Activated CD4-positive, alpha-beta T cell treated with anti-CD3 and anti-CD28 coated beads, Interleukin-2, amount 50 U/mL, for 4 hours (primary cell): ENCODE data around the gene SMIM38.
"Not testable (repeated sequence)": the region's sequence is repeated elsewhere in the genome, so short reads cannot be mapped to it uniquely, and the experiment has no call there.

ENCODE experiments used
- DNase-seq, 2 experiments: peaks; one replicate each; pipeline ENCODE4 v3.0.0-alpha.2; 2020

SMIM38 gene

GRCh38 chr11:69141742-69142141, 14.0 kb upstream of the SMIM38 start:
- DNase-seq = no peak

GRCh38 chr11:69142895-69143294, 12.8 kb upstream of the SMIM38 start:
- DNase-seq = no peak

- no peak for DNase-seq
These were observed 11.3 kb upstream of the SMIM38 start for GRCh38 chr11:69144316-69145049.

- DNase-seq = no peak
These were observed 10.7 kb upstream of the SMIM38 start for GRCh38 chr11:69145050-69145380.

- no peak for DNase-seq
These were observed 7.4 kb upstream of the SMIM38 start for GRCh38 chr11:69148377-69148762.

GRCh38 chr11:69148806-69149205, 6.9 kb upstream of the SMIM38 start:
- DNase-seq = no peak

- DNase-seq = not testable (repeated sequence)
These were observed 6.2 kb upstream of the SMIM38 start for GRCh38 chr11:69149338-69150045.

- DNase-seq = no peak
These were observed 5.6 kb upstream of the SMIM38 start for GRCh38 chr11:69150175-69150574.

- no peak for DNase-seq
These were observed 3.9 kb upstream of the SMIM38 start for GRCh38 chr11:69151836-69152235.

GRCh38 chr11:69152733-69153421, 2.9 kb upstream of the SMIM38 start:
- no peak for DNase-seq

GRCh38 chr11:69153661-69154060, 2.1 kb upstream of the SMIM38 start:
- no peak for DNase-seq

- no peak for DNase-seq
These were observed 1.4 kb upstream of the SMIM38 start for GRCh38 chr11:69154211-69154913.

- DNase-seq = no peak
These were observed 815 bp upstream of the SMIM38 start for GRCh38 chr11:69154938-69155301.

- no peak for DNase-seq
These were observed 502 bp downstream of the SMIM38 start for GRCh38 chr11:69156235-69156639.

GRCh38 chr11:69156673-69157155, 979 bp downstream of the SMIM38 start:
- DNase-seq = no peak

GRCh38 chr11:69157156-69157821, 1.6 kb downstream of the SMIM38 start:
- DNase-seq = no peak

GRCh38 chr11:69157822-69158231, 2.1 kb downstream of the SMIM38 start:
- DNase-seq = no peak

GRCh38 chr11:69158301-69159149, 2.8 kb downstream of the SMIM38 start:
- no peak for DNase-seq

GRCh38 chr11:69159150-69159852, 3.6 kb downstream of the SMIM38 start:
- no peak for DNase-seq

GRCh38 chr11:69160296-69161116, 4.8 kb downstream of the SMIM38 start:
- no peak for DNase-seq
